PFSK-1 (cell line): ENCODE data around the gene HAPLN3.

Source experiments
- POLR2AphosphoS5 ChIP-seq: IDR thresholded peaks from 2 replicates; pipeline ENCODE4 v1.6.1; 2012; ENCODE audit warnings: low read depth, mild to moderate bottlenecking, control low read depth, low read length, moderate library complexity
- TF ChIP-seq, protein P1 (sequence below), 2 experiments: IDR thresholded peaks; 2 replicates each; pipeline versions ENCODE4 v1.6.1 to v1.8.0; 2011 to 2012; ENCODE audit warnings: low read depth in 2 of 2, low read length in 2 of 2, control low read depth in 1 of 2, inconsistent platforms in 1 of 2, mild to moderate bottlenecking in 1 of 2, moderate library complexity in 1 of 2; ENCODE audit not compliant: insufficient read depth in 1 of 2

DNA sequence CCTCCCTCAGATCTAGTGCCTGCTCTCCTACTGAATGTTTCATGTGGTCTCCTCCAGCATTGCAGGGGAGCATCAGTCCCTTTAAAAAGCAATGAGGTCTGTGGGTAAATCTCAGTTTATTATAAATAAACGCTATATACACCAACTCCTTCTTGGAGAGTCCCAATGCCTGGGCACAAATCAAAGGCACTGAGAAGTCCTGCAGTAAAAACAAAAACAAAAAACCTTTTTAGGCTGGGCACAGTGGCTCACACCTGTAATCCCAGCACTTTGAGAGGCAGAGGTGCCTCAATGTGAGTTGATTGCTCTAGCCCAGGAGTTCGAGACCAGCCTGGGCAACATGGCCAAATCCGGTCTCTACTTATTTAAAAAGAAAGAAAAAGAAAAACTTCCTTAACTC is 47.1 kb downstream of the HAPLN3 start:
- TF ChIP-seq, protein P1, sequence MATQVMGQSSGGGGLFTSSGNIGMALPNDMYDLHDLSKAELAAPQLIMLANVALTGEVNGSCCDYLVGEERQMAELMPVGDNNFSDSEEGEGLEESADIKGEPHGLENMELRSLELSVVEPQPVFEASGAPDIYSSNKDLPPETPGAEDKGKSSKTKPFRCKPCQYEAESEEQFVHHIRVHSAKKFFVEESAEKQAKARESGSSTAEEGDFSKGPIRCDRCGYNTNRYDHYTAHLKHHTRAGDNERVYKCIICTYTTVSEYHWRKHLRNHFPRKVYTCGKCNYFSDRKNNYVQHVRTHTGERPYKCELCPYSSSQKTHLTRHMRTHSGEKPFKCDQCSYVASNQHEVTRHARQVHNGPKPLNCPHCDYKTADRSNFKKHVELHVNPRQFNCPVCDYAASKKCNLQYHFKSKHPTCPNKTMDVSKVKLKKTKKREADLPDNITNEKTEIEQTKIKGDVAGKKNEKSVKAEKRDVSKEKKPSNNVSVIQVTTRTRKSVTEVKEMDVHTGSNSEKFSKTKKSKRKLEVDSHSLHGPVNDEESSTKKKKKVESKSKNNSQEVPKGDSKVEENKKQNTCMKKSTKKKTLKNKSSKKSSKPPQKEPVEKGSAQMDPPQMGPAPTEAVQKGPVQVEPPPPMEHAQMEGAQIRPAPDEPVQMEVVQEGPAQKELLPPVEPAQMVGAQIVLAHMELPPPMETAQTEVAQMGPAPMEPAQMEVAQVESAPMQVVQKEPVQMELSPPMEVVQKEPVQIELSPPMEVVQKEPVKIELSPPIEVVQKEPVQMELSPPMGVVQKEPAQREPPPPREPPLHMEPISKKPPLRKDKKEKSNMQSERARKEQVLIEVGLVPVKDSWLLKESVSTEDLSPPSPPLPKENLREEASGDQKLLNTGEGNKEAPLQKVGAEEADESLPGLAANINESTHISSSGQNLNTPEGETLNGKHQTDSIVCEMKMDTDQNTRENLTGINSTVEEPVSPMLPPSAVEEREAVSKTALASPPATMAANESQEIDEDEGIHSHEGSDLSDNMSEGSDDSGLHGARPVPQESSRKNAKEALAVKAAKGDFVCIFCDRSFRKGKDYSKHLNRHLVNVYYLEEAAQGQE (IDR thresholded peaks at IDR 0.05; ENCODE audit: insufficient read depth in 1 of 2, low read depth in 2 of 2, low read length in 2 of 2): no peak
- no peak for TF ChIP-seq POLR2AphosphoS5
